ENCODE data around the gene URI1.

Gene URI1

GRCh38 chr19:30029721-30030510, 87.9 kb downstream of the URI1 start:
- Histone ChIP-seq H3K4me3 (ENCODE audit: low read depth in 1 of 2, low read length in 2 of 2) (no peak overlapping the region), H4K20me1 (ENCODE audit: insufficient read depth, low read length) (no peaks in the 10 kb centered on the region), H3K9ac (ENCODE audit: low read depth, low read length) (no peak overlapping the region), H3K36me3 (ENCODE audit: insufficient read depth, low read length) (peaks cover 42% of the 10 kb centered on the region), H3K27me3 (ENCODE audit: insufficient read depth, low read length, poor library complexity) (no peaks in the 10 kb centered on the region), H3K9me3 (ENCODE audit: insufficient read depth, low read length, severe bottlenecking) (peaks cover 9% of the 10 kb centered on the region), H3K4me1 (ENCODE audit: insufficient read depth, low read length) (no peaks in the 10 kb centered on the region), H3K4me2 (ENCODE audit: insufficient read depth, low read length) (no peak overlapping the region), H3K27ac (ENCODE audit: low read length) (no peak overlapping the region), H3K79me2 (ENCODE audit: insufficient read depth, low read length) (no peaks in the 10 kb centered on the region), H2AFZ (ENCODE audit: low read depth, low read length) (no peak overlapping the region)
- no peak for DNase-seq
- no peak for TF ChIP-seq EZH2 (IDR thresholded peaks at IDR 0.05; ENCODE audit: borderline replicate concordance, low read depth, low read length, severe bottlenecking)
- TF ChIP-seq CTCF (IDR thresholded peaks at IDR 0.05; ENCODE audit: borderline replicate concordance, extremely low read depth, low read length, poor library complexity, severe bottlenecking), result no peak
- ATAC-seq (ENCODE audit: insufficient read depth, low read depth), result no peak

- H3K9me3 ChIP-seq (ENCODE audit: insufficient read depth, low read length, severe bottlenecking), result peaks cover 27% of the 10 kb centered on the region
- peaks cover 68% of the 10 kb centered on the region for H3K36me3 ChIP-seq (ENCODE audit: insufficient read depth, low read length)
- no peak overlapping the region for H2AFZ ChIP-seq (ENCODE audit: low read depth, low read length)
- no peak overlapping the region for H3K4me3 ChIP-seq (ENCODE audit: low read depth in 1 of 2, low read length in 2 of 2)
- no peak overlapping the region for H3K27ac ChIP-seq (ENCODE audit: low read length)
- no peaks in the 10 kb centered on the region for H3K79me2 ChIP-seq (ENCODE audit: insufficient read depth, low read length)
- no peaks in the 10 kb centered on the region for H4K20me1 ChIP-seq (ENCODE audit: insufficient read depth, low read length)
- TF ChIP-seq EZH2 (IDR thresholded peaks at IDR 0.05; ENCODE audit: borderline replicate concordance, low read depth, low read length, severe bottlenecking) (no peak), CTCF (IDR thresholded peaks at IDR 0.05; ENCODE audit: borderline replicate concordance, extremely low read depth, low read length, poor library complexity, severe bottlenecking) (no peak)
- no peaks in the 10 kb centered on the region for H3K4me1 ChIP-seq (ENCODE audit: insufficient read depth, low read length)
- H3K9ac ChIP-seq (ENCODE audit: low read depth, low read length), result no peak overlapping the region
- H3K27me3 ChIP-seq (ENCODE audit: insufficient read depth, low read length, poor library complexity), result no peaks in the 10 kb centered on the region
- no peak overlapping the region for H3K4me2 ChIP-seq (ENCODE audit: insufficient read depth, low read length)
- DNase-seq (no peak), ATAC-seq (ENCODE audit: insufficient read depth, low read depth) (no peak)
Measured at GRCh38 chr19:30034321-30034720, 92.3 kb downstream of the URI1 start.

- ATAC-seq (ENCODE audit: insufficient read depth, low read depth) (no peak), DNase-seq (no peak)
- H3K36me3 ChIP-seq (ENCODE audit: insufficient read depth, low read length), result peaks cover 55% of the 10 kb centered on the region
- no peaks in the 10 kb centered on the region for H3K79me2 ChIP-seq (ENCODE audit: insufficient read depth, low read length)
- H2AFZ ChIP-seq (ENCODE audit: low read depth, low read length), result no peak overlapping the region
- H3K4me3 ChIP-seq (ENCODE audit: low read depth in 1 of 2, low read length in 2 of 2), result no peak overlapping the region
- H3K27ac ChIP-seq (ENCODE audit: low read length), result no peak overlapping the region
- H3K4me2 ChIP-seq (ENCODE audit: insufficient read depth, low read length), result no peak overlapping the region
- no peaks in the 10 kb centered on the region for H4K20me1 ChIP-seq (ENCODE audit: insufficient read depth, low read length)
- H3K9me3 ChIP-seq (ENCODE audit: insufficient read depth, low read length, severe bottlenecking), result peaks cover 25% of the 10 kb centered on the region
- no peaks in the 10 kb centered on the region for H3K27me3 ChIP-seq (ENCODE audit: insufficient read depth, low read length, poor library complexity)
- no peaks in the 10 kb centered on the region for H3K4me1 ChIP-seq (ENCODE audit: insufficient read depth, low read length)
- no peak for TF ChIP-seq EZH2 (IDR thresholded peaks at IDR 0.05; ENCODE audit: borderline replicate concordance, low read depth, low read length, severe bottlenecking)
- TF ChIP-seq CTCF (IDR thresholded peaks at IDR 0.05; ENCODE audit: borderline replicate concordance, extremely low read depth, low read length, poor library complexity, severe bottlenecking), result no peak
- no peak overlapping the region for H3K9ac ChIP-seq (ENCODE audit: low read depth, low read length)
Measured at GRCh38 chr19:30036154-30037129, 94.4 kb downstream of the URI1 start.
